Calu3 (cell line): Measurements from ENCODE around the gene TCF7L2. TPM values are rescaled to one million over a fixed set of nuclear protein-coding genes. Genes with fewer than 3 reads are reported as not detected.

ENCODE experiments used
- BruUV-seq: library from RNA; stranded (reverse); fragments of 400-500 nt; replicated peaks from 2 replicates; lab custom pipeline; 2021; lab: Mats Ljungman, UMichigan
- CTCF ChIA-PET: fragments of 300-600 bp; sonication (Branson Sonifier 250); formaldehyde crosslinking; loops from one replicate; lab custom pipeline; 2022; ENCODE audit warnings: antibody characterized with exemption; lab: Charles Lee
- DNase-seq: peaks from one replicate; pipeline ENCODE4 v3.0.0; 2022
- H3K27ac Mint-ChIP-seq: one replicate; pipeline ENCODE4 v1.8.0; 2022; ENCODE audit warnings: mixed read lengths; ENCODE audit not compliant: unreplicated experiment
- H3K27me3 Mint-ChIP-seq: one replicate; pipeline ENCODE4 v1.8.0; 2022; ENCODE audit warnings: mixed read lengths; ENCODE audit not compliant: unreplicated experiment
- H3K36me3 Mint-ChIP-seq: one replicate; pipeline ENCODE4 v1.8.0; 2022; ENCODE audit warnings: mild to moderate bottlenecking, moderate library complexity, mixed read lengths; ENCODE audit not compliant: insufficient read depth, unreplicated experiment
- H3K4me1 Mint-ChIP-seq: one replicate; pipeline ENCODE4 v1.8.0; 2022; ENCODE audit warnings: mild to moderate bottlenecking, low read depth, mixed read lengths; ENCODE audit not compliant: unreplicated experiment
- H3K4me3 Mint-ChIP-seq: one replicate; pipeline ENCODE4 v1.8.0; 2022; ENCODE audit warnings: mild to moderate bottlenecking, low read depth, moderate library complexity, mixed read lengths; ENCODE audit not compliant: unreplicated experiment
- H3K9me3 Mint-ChIP-seq: one replicate; pipeline ENCODE4 v1.8.0; 2022; ENCODE audit warnings: low read depth, mixed read lengths; ENCODE audit not compliant: unreplicated experiment
- intact Hi-C: fragments of 100-400 bp; cut with micrococcal nuclease; formaldehyde crosslinking; loops from one replicate; pipeline ENCODE4 v1.10.0; 2022; ENCODE audit not compliant: unreplicated experiment
- total RNA-seq: library from RNA; stranded (reverse); gene quantifications from 2 replicates; pipeline ENCODE4 v1.2.3, GENCODE V29; 2022
- TF ChIP-seq, protein P1 (sequence below): fragments of 200-600 bp; IDR thresholded peaks from one replicate; pipeline ENCODE4 v1.8.0; 2022; ENCODE audit warnings: antibody characterized with exemption; ENCODE audit not compliant: unreplicated experiment

The TCF7L2 gene
- total RNA-seq, 1 experiment from 2014 or later: 36.6 TPM

DNA sequence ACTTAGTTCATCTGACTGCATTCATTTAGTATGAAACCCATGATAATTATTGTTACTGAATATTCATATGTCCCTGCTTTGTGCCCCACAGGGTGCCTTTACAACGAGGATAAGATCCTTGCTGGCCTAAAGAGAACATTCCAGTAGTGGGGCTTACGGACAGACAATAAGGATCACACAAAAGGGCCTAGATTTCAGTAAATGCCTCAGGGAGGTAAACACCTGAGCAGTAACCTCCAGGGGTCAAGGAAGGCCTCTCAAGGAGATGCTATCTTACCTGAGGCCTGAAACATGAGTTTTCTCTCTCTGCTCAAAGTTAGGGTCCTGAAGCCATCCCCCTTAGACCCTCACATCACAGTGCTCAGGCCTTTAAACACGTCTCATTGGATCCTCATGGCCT lies 228.7 kb downstream of the TCF7L2 start:
- no peaks in the 10 kb centered on the region for H3K4me1 Mint-ChIP-seq
- H3K9me3 Mint-ChIP-seq: no peaks in the 10 kb centered on the region
- intact Hi-C loops: no loop called here
- H3K36me3 Mint-ChIP-seq: no peaks in the 10 kb centered on the region
- H3K27me3 Mint-ChIP-seq: peaks cover under 1% of the 10 kb centered on the region
- no peak for DNase-seq
- TF ChIP-seq, protein P1, sequence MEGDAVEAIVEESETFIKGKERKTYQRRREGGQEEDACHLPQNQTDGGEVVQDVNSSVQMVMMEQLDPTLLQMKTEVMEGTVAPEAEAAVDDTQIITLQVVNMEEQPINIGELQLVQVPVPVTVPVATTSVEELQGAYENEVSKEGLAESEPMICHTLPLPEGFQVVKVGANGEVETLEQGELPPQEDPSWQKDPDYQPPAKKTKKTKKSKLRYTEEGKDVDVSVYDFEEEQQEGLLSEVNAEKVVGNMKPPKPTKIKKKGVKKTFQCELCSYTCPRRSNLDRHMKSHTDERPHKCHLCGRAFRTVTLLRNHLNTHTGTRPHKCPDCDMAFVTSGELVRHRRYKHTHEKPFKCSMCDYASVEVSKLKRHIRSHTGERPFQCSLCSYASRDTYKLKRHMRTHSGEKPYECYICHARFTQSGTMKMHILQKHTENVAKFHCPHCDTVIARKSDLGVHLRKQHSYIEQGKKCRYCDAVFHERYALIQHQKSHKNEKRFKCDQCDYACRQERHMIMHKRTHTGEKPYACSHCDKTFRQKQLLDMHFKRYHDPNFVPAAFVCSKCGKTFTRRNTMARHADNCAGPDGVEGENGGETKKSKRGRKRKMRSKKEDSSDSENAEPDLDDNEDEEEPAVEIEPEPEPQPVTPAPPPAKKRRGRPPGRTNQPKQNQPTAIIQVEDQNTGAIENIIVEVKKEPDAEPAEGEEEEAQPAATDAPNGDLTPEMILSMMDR: no peak
- no peak overlapping the region for H3K4me3 Mint-ChIP-seq
- CTCF ChIA-PET: no interaction called here
- H3K27ac Mint-ChIP-seq: no peak overlapping the region
- no TSS peak for BruUV-seq

DNA sequence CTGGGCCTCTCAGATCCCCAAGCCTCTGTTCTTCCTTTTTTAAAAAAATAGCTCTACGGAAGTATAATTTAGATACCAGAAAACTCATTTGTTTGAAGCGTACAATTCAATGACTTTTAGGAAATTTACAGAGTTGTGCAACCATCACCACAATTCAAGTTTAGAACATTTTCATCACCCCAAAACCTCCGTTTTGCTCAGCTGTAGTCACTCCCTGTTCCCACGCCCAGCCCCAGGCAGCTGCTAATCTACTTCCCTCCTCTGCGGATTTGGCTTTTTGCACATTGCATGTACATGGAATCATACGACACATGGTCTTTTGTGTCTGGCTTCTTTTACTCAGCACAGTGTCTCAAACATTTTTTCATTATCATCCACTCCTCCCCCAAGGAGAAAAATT lies 229.2 kb downstream of the TCF7L2 start:
- H3K27me3 Mint-ChIP-seq: peaks cover 5% of the 10 kb centered on the region
- TF ChIP-seq, protein P1: no peak
- intact Hi-C loops: no loop called here
- H3K27ac Mint-ChIP-seq: no peak overlapping the region
- CTCF ChIA-PET: no interaction called here
- H3K9me3 Mint-ChIP-seq: no peaks in the 10 kb centered on the region
- no peak overlapping the region for H3K4me3 Mint-ChIP-seq
- no TSS peak for BruUV-seq
- no peaks in the 10 kb centered on the region for H3K36me3 Mint-ChIP-seq
- H3K4me1 Mint-ChIP-seq: no peaks in the 10 kb centered on the region
- DNase-seq: no peak

DNA sequence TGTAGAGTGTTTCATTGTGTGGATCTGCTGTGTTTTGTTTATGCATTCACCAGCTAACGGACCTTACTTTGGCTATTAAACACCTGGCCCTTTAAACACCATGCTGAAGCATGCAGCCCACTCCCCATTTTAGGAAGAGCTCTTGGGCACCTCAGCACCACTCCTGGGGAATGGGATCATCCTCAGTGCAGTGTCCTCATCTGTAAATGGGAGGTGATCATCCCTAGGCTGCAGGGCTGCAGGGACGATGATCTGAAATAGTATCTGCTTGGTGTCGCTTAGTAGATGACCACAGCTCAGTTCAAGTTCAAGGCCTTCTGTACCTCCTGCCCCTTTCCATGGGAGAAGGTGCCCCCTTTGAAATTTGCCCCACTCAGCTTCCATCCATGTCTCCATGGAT lies 229.9 kb downstream of the TCF7L2 start:
- no TSS peak for BruUV-seq
- H3K4me3 Mint-ChIP-seq: no peak overlapping the region
- TF ChIP-seq, protein P1: no peak
- CTCF ChIA-PET: no interaction called here
- no peak overlapping the region for H3K27ac Mint-ChIP-seq
- peaks cover 12% of the 10 kb centered on the region for H3K27me3 Mint-ChIP-seq
- H3K9me3 Mint-ChIP-seq: no peaks in the 10 kb centered on the region
- no peaks in the 10 kb centered on the region for H3K4me1 Mint-ChIP-seq
- no peak for DNase-seq
- no peaks in the 10 kb centered on the region for H3K36me3 Mint-ChIP-seq
- intact Hi-C loops: no loop called here

DNA sequence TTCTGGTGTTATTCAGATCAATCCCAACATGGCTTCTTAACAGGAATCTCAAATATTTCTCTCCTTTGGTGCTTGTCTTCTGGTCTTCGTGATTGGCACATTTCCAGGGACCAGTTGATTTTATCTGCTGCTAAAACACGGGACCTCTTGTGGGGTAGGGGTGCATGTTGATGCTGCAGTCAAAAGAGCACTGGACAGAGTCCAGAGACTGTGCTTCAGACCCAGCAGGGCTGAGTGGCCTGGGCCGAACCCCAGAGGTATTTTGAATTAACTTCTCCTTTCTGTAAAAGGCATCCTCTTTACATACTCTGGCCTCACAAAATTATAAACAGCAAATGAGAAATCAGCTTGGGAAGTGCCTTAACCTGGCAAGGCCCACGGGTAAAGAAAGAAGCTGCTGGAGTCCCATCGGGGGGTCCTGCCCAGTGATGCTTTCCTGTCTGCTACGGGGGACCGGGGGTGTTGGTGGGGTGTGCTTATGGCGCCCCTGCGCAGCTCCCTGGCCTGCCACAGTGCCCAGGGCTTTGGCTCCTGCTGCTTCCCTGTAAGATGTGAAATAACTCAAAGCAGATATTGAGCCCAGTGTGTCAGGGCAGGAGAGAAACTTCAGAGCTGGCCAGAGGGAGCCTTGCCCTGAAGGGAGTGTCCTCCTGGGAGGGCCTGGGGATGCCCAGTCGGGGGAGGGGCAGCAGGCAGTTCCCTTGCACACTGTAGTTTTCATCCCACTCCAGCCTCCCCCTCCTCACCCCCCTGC lies 230.5 kb downstream of the TCF7L2 start:
- H3K27ac Mint-ChIP-seq: no peak overlapping the region

More for the DNA sequence above, 230.5 kb downstream of the TCF7L2 start:
- no peak overlapping the region for H3K4me3 Mint-ChIP-seq
- DNase-seq: no peak
- H3K4me1 Mint-ChIP-seq: no peaks in the 10 kb centered on the region
- H3K36me3 Mint-ChIP-seq: no peaks in the 10 kb centered on the region
- no peaks in the 10 kb centered on the region for H3K9me3 Mint-ChIP-seq
- intact Hi-C loops: no loop called here
- CTCF ChIA-PET: no interaction called here
- BruUV-seq: no TSS peak
- TF ChIP-seq, protein P1: no peak
- H3K27me3 Mint-ChIP-seq: peaks cover 14% of the 10 kb centered on the region
